Esophagus muscularis mucosa (tissue), 4 donors: ENCODE measurements around the gene SLC45A3.

Experiments used
- EP300 ChIP-seq: sonication (generic); formaldehyde crosslinking; IDR thresholded peaks from one replicate; pipeline ENCODE4 v1.6.1; 2017; ENCODE audit warnings: antibody characterized with exemption
- POLR2A ChIP-seq: fragments of 450-650 bp; IDR thresholded peaks from one replicate; pipeline ENCODE4 v1.6.1; 2017; ENCODE audit warnings: antibody characterized with exemption, moderate library complexity, mild to moderate bottlenecking, low read depth
- POLR2AphosphoS5 ChIP-seq, 2 donors: sonication (generic); formaldehyde crosslinking; IDR thresholded peaks; one replicate each; pipeline ENCODE4 v1.6.1; 2017; ENCODE audit warnings: antibody characterized with exemption in 2 of 2
- TF ChIP-seq, protein P1 (sequence below), 3 experiments: fragments of 200-600 bp in 2 of 3; fragments of 450-650 bp in 1 of 3; sonication (generic) in 2 of 3; IDR thresholded peaks; one replicate each; pipeline ENCODE4 v1.5.1; 2017 to 2019; ENCODE audit warnings: antibody characterized with exemption in 3 of 3, mild to moderate bottlenecking in 2 of 3, moderate library complexity in 1 of 3

DNA sequence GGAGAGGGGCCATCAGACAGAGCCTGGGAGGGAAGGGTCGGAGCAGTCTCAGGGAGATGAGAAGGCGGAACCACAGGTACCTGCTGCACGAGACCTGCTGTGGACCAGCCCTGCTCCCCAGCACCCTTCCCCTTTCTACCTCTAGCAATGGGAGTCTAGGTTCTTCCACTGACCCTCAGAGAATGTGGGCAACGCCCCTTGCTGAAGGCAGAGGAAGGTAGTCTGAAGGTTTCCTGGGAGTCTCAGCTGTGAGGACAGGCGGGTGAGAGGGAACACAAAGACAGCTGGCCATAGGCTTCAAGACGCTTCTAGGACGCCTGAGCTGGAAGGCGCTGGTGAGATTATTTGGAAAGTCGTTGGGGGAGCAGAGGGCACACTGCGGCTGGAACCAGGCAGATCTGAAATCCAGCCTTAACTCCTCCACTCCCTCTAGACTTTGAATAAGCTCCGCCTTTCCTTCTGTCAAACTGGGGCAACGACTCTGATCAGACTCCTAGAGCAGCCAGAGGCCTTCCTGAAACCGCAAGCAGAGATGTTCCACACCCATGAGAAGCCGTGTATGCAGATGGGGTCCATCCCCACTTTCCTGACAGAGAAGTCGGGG is 18.1 kb downstream of the SLC45A3 start:
- TF ChIP-seq POLR2A (no peak), POLR2AphosphoS5 (IDR thresholded peaks at IDR 0.05) (no peak), EP300 (no peak)
- TF ChIP-seq, protein P1, sequence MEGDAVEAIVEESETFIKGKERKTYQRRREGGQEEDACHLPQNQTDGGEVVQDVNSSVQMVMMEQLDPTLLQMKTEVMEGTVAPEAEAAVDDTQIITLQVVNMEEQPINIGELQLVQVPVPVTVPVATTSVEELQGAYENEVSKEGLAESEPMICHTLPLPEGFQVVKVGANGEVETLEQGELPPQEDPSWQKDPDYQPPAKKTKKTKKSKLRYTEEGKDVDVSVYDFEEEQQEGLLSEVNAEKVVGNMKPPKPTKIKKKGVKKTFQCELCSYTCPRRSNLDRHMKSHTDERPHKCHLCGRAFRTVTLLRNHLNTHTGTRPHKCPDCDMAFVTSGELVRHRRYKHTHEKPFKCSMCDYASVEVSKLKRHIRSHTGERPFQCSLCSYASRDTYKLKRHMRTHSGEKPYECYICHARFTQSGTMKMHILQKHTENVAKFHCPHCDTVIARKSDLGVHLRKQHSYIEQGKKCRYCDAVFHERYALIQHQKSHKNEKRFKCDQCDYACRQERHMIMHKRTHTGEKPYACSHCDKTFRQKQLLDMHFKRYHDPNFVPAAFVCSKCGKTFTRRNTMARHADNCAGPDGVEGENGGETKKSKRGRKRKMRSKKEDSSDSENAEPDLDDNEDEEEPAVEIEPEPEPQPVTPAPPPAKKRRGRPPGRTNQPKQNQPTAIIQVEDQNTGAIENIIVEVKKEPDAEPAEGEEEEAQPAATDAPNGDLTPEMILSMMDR (IDR thresholded peaks at IDR 0.05) = no peak
